OCI-LY1 (cell line): ENCODE results near the gene LRP10.

Experiments
- H2AFZ ChIP-seq: fragments of 200-600 bp; sonication (generic), shearing (Covaris generic); 2 replicates; pipeline ENCODE4 v1.6.0; 2014; ENCODE audit warnings: antibody characterized with exemption, mild to moderate bottlenecking, low read length
- H3F3A ChIP-seq: fragments of 200-600 bp; sonication (generic), shearing (Covaris generic); 2 replicates; pipeline ENCODE4 v1.6.0; 2014; ENCODE audit warnings: mild to moderate bottlenecking, antibody characterized with exemption, low read length, moderate library complexity; ENCODE audit not compliant: insufficient read depth
- H3K27ac ChIP-seq: fragments of 200-600 bp; sonication (generic); 2 replicates; pipeline ENCODE4 v1.5.1; 2014; ENCODE audit warnings: low read length, mixed run types, mild to moderate bottlenecking, low read depth; ENCODE audit not compliant: poor library complexity, severe bottlenecking
- H3K27me3 ChIP-seq: fragments of 200-600 bp; sonication (generic); 2 replicates; pipeline ENCODE4 v1.6.0; 2014; ENCODE audit warnings: antibody characterized with exemption, mild to moderate bottlenecking, low read length, moderate library complexity; ENCODE audit not compliant: insufficient read depth
- H3K36me3 ChIP-seq: fragments of 200-600 bp; sonication (generic); 2 replicates; pipeline ENCODE4 v1.6.1; 2014; ENCODE audit warnings: mild to moderate bottlenecking, antibody characterized with exemption, low read length, moderate library complexity, mixed read lengths; ENCODE audit not compliant: insufficient read depth
- H3K4me1 ChIP-seq: fragments of 200-600 bp; sonication (generic); 2 replicates; pipeline ENCODE4 v1.5.1; 2014; ENCODE audit warnings: mild to moderate bottlenecking, low read length, moderate library complexity; ENCODE audit not compliant: insufficient read depth, severe bottlenecking
- H3K4me2 ChIP-seq: fragments of 200-600 bp; sonication (generic), shearing (Covaris generic); 2 replicates; pipeline ENCODE4 v1.6.1; 2014; ENCODE audit warnings: low read length
- H3K4me3 ChIP-seq: fragments of 200-600 bp; sonication (generic); 2 replicates; pipeline ENCODE4 v1.5.1; 2014; ENCODE audit warnings: low read length, low read depth, mild to moderate bottlenecking, mixed read lengths; ENCODE audit not compliant: poor library complexity, severe bottlenecking
- H3K79me2 ChIP-seq: fragments of 200-600 bp; shearing (Covaris generic); 2 replicates; pipeline ENCODE4 v1.6.1; 2016; ENCODE audit warnings: mixed run types, low read length, mixed read lengths; ENCODE audit not compliant: insufficient read depth
- H3K9ac ChIP-seq: fragments of 200-600 bp; sonication (generic), shearing (Covaris generic); 2 replicates; pipeline ENCODE4 v1.6.1; 2014; ENCODE audit warnings: mild to moderate bottlenecking, low read length, mixed read lengths
- H3K9me2 ChIP-seq: fragments of 200-600 bp; sonication (generic), shearing (Covaris generic); 2 replicates; pipeline ENCODE4 v1.6.1; 2014; ENCODE audit warnings: low read depth, mild to moderate bottlenecking, low read length, mixed read lengths
- H3K9me3 ChIP-seq: fragments of 200-600 bp; shearing (Covaris generic); 2 replicates; pipeline ENCODE4 v1.6.1; 2014; ENCODE audit warnings: low read length, mixed read lengths
- H4K20me1 ChIP-seq: fragments of 200-600 bp; sonication (generic), shearing (Covaris generic); 2 replicates; pipeline ENCODE4 v1.6.0; 2016; ENCODE audit warnings: mild to moderate bottlenecking, low read length; ENCODE audit not compliant: insufficient read depth
- EZH2 ChIP-seq: fragments of 200-600 bp; sonication (generic), shearing (Covaris generic); IDR thresholded peaks from 2 replicates; pipeline ENCODE4 v1.8.0; 2017; ENCODE audit warnings: borderline replicate concordance, mixed run types, mild to moderate bottlenecking, antibody characterized with exemption, low read length, moderate library complexity, mixed read lengths
- TF ChIP-seq, protein P1 (sequence below): fragments of 200-600 bp; sonication (generic), shearing (Covaris generic); IDR thresholded peaks from 2 replicates; pipeline ENCODE4 v1.5.1; 2017; ENCODE audit warnings: mild to moderate bottlenecking, antibody characterized with exemption, low read length, moderate library complexity, mixed read lengths

Gene LRP10

DNA sequence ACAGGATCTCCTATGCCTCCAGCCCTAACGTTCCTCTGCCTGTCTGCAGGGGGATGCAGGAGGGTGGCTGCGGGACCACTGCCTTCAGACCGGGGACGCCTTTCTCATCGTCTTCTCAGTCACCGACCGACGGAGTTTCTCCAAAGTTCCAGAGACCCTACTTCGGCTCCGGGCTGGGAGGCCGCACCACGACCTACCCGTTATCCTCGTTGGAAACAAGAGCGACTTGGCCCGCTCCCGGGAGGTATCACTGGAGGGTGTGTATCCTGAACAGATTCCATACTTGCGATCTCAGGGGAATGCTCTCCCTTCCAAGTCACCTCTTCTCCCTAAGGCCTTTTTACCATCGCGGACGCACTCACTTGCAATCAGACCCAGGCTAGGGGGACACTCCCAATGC, 14.4 kb downstream of the LRP10 start:
- Histone ChIP-seq H3K4me2 (peak overlapping the region; percentile 43), H2AFZ (no peak overlapping the region)

GRCh38 chr14:22886500-22887259, 15.1 kb downstream of the LRP10 start:
- peak overlapping the region; percentile 83 for H3K27ac ChIP-seq
- peaks cover 39% of the 10 kb centered on the region for H3K4me1 ChIP-seq
- H2AFZ ChIP-seq: no peak overlapping the region
- no peaks in the 10 kb centered on the region for H3K9me2 ChIP-seq
- TF ChIP-seq, protein P1, sequence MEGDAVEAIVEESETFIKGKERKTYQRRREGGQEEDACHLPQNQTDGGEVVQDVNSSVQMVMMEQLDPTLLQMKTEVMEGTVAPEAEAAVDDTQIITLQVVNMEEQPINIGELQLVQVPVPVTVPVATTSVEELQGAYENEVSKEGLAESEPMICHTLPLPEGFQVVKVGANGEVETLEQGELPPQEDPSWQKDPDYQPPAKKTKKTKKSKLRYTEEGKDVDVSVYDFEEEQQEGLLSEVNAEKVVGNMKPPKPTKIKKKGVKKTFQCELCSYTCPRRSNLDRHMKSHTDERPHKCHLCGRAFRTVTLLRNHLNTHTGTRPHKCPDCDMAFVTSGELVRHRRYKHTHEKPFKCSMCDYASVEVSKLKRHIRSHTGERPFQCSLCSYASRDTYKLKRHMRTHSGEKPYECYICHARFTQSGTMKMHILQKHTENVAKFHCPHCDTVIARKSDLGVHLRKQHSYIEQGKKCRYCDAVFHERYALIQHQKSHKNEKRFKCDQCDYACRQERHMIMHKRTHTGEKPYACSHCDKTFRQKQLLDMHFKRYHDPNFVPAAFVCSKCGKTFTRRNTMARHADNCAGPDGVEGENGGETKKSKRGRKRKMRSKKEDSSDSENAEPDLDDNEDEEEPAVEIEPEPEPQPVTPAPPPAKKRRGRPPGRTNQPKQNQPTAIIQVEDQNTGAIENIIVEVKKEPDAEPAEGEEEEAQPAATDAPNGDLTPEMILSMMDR: peak; percentile 33
- TF ChIP-seq EZH2: no peak
- peak overlapping the region; percentile 43 for H3K4me2 ChIP-seq
- H3K9ac ChIP-seq: peak overlapping the region; percentile 30; the same call in 1 of the 2 replicates
- H3K9me3 ChIP-seq: no peaks in the 10 kb centered on the region
- H3F3A ChIP-seq: peaks cover 12% of the 10 kb centered on the region
- H3K4me3 ChIP-seq: peak overlapping the region; percentile 39
- H3K79me2 ChIP-seq: no peaks in the 10 kb centered on the region
- no peaks in the 10 kb centered on the region for H3K36me3 ChIP-seq
- 0 out of 2 replicates have a peak, but pooled peaks cover 6% of the 10 kb centered on the region for H3K27me3 ChIP-seq
- H4K20me1 ChIP-seq: no peaks in the 10 kb centered on the region

More for the DNA sequence above, 14.4 kb downstream of the LRP10 start:
- no peaks in the 10 kb centered on the region for H4K20me1 ChIP-seq
- H3K27me3 ChIP-seq: 0 out of 2 replicates have a peak, but pooled peaks cover 6% of the 10 kb centered on the region
- peaks cover 12% of the 10 kb centered on the region for H3F3A ChIP-seq
- H3K27ac ChIP-seq: no peak overlapping the region
- H3K36me3 ChIP-seq: no peaks in the 10 kb centered on the region
- TF ChIP-seq, protein P1: no peak
- TF ChIP-seq EZH2: no peak
- H3K4me3 ChIP-seq: peak overlapping the region; percentile 39
- H3K9ac ChIP-seq: no peak overlapping the region
- H3K9me3 ChIP-seq: no peaks in the 10 kb centered on the region
- no peaks in the 10 kb centered on the region for H3K79me2 ChIP-seq
- no peaks in the 10 kb centered on the region for H3K9me2 ChIP-seq
- peaks cover 39% of the 10 kb centered on the region for H3K4me1 ChIP-seq

GRCh38 chr14:22887260-22887989, 15.9 kb downstream of the LRP10 start:
- H3K79me2 ChIP-seq: no peaks in the 10 kb centered on the region
- no peak for TF ChIP-seq EZH2
- H3K4me1 ChIP-seq: peaks cover 39% of the 10 kb centered on the region
- H3K9me2 ChIP-seq: no peaks in the 10 kb centered on the region
- no peak overlapping the region for H2AFZ ChIP-seq
- no peaks in the 10 kb centered on the region for H4K20me1 ChIP-seq
- peak overlapping the region; percentile 83 for H3K27ac ChIP-seq
- H3K9me3 ChIP-seq: no peaks in the 10 kb centered on the region
- H3K36me3 ChIP-seq: no peaks in the 10 kb centered on the region
- H3F3A ChIP-seq: peaks cover 12% of the 10 kb centered on the region
- 0 out of 2 replicates have a peak, but pooled peaks cover 6% of the 10 kb centered on the region for H3K27me3 ChIP-seq
- peak overlapping the region; percentile 43 for H3K4me2 ChIP-seq
- peak overlapping the region; percentile 30; the same call in 1 of the 2 replicates for H3K9ac ChIP-seq
- H3K4me3 ChIP-seq: peak overlapping the region; percentile 39
